HepG2 (cell line): Measurements from ENCODE around the gene SLIT1. TPM values are rescaled to one million over a fixed set of nuclear protein-coding genes. Genes with fewer than 3 reads are reported as not detected.

ENCODE experiments used
- ATAC-seq: fragments of 200-7000 bp; cut with Tn5 transposase; 3 replicates; pipeline ENCODE4 v1.9.1; 2020; ENCODE audit warnings: mild to moderate bottlenecking, moderate library complexity
- BruUV-seq: library from RNA; stranded (reverse); fragments of 400-500 nt; replicated peaks from 2 replicates; lab custom pipeline; 2021; lab: Mats Ljungman, UMichigan
- CTCF ChIA-PET: fragments of 300-600 bp; formaldehyde crosslinking; extraction: SDS; loops from one replicate; lab custom pipeline; 2021; ENCODE audit warnings: low total read pairs, inconsistent platforms, low intra/inter-chr PET ratio; lab: Yijun Ruan, JAX
- POLR2A ChIA-PET: fragments of 350-600 bp; sonication (Branson Sonifier 250); formaldehyde crosslinking; loops from one replicate; lab custom pipeline; 2020; ENCODE audit warnings: antibody characterized with exemption, inconsistent platforms; lab: Yijun Ruan, JAX
- DNase-seq: peaks from one replicate; pipeline ENCODE4 v3.0.0-alpha.2; 2015; ENCODE audit warnings: low spot score
- FAIRE-seq: peaks from 3 replicates; lab custom pipeline; 2011; peaks lifted over from hg19 to GRCh38; lab: Jason Lieb, UNC
- H2AFZ ChIP-seq: one replicate; pipeline ENCODE4 v1.6.1; 2011; ENCODE audit warnings: low read length, inconsistent platforms
- H3K27ac ChIP-seq: fragments of 300-600 bp; 3 replicates; pipeline ENCODE4 v1.8.0; 2011; ENCODE audit warnings: mixed run types, mild to moderate bottlenecking, mixed read lengths, low read length, inconsistent platforms; ENCODE audit not compliant: insufficient read depth; ENCODE audit errors: extremely low read length
- H3K27me3 ChIP-seq, 2 experiments: fragments of 200-600 bp in 1 of 2; 2 replicates in 1 of 2; 3 replicates in 1 of 2; pipeline versions ENCODE4 v1.6.0 to v1.8.0; 2011; ENCODE audit warnings: low read length in 2 of 2, mild to moderate bottlenecking in 2 of 2, moderate library complexity in 2 of 2, inconsistent platforms in 1 of 2; ENCODE audit not compliant: insufficient read depth in 2 of 2, control insufficient read depth in 1 of 2
- H3K36me3 ChIP-seq, 2 experiments: fragments of 200-600 bp in 1 of 2; replicated peaks in 1 of 2; 2 replicates in 1 of 2; 3 replicates in 1 of 2; pipeline versions ENCODE4 v1.5.1 to v1.8.0; 2011; ENCODE audit warnings: low read length in 2 of 2, inconsistent platforms in 1 of 2; ENCODE audit not compliant: insufficient read depth in 2 of 2, control insufficient read depth in 1 of 2
- H3K4me1 ChIP-seq: 2 replicates; pipeline ENCODE4 v1.5.1; 2012; ENCODE audit warnings: low read length, inconsistent platforms; ENCODE audit not compliant: insufficient read depth
- H3K4me2 ChIP-seq: 2 replicates; pipeline ENCODE4 v1.6.0; 2011; ENCODE audit warnings: low read depth, low read length, inconsistent platforms
- H3K4me3 ChIP-seq, 3 experiments: fragments of 200-600 bp in 1 of 3; sonication (generic), shearing (Covaris generic) in 1 of 3; replicated peaks in 1 of 3; 2 replicates each; pipeline ENCODE4 v1.5.1; 2011 to 2016; ENCODE audit warnings: low read length in 3 of 3, inconsistent platforms in 2 of 3, low read depth in 2 of 3, mild to moderate bottlenecking in 2 of 3, control low read depth in 1 of 3, mixed read lengths in 1 of 3; ENCODE audit not compliant: insufficient read depth in 1 of 3
- H3K79me2 ChIP-seq: one replicate; pipeline ENCODE4 v1.6.1; 2011; ENCODE audit warnings: low read length, inconsistent platforms; ENCODE audit not compliant: insufficient read depth
- H3K9ac ChIP-seq: 2 replicates; pipeline ENCODE4 v1.6.0; 2011; ENCODE audit warnings: mild to moderate bottlenecking, low read depth, low read length, inconsistent platforms; ENCODE audit not compliant: insufficient read depth
- H3K9me3 ChIP-seq: 2 replicates; pipeline ENCODE4 v1.5.1; 2012; ENCODE audit warnings: mild to moderate bottlenecking, low read length
- H4K20me1 ChIP-seq: 2 replicates; pipeline ENCODE4 v1.6.0; 2011; ENCODE audit warnings: inconsistent platforms, mild to moderate bottlenecking, low read length, moderate library complexity; ENCODE audit not compliant: insufficient read depth
- JDP2 ChIP-seq: sonication (generic); formaldehyde crosslinking; IDR thresholded peaks from 2 replicates; pipeline ENCODE4 v1.8.1; 2022; ENCODE audit warnings: missing genetic modification reagents, borderline replicate concordance
- POGZ ChIP-seq: sonication (generic); formaldehyde crosslinking; IDR thresholded peaks from 2 replicates; pipeline ENCODE4 v1.4.0; 2020; ENCODE audit warnings: mild to moderate bottlenecking, missing genetic modification reagents
- SAP130 ChIP-seq: IDR thresholded peaks from 2 replicates; pipeline ENCODE4 v1.6.1; 2016; ENCODE audit warnings: low read depth
- WGBS: methylation state at CpG from one replicate; pipeline ENCODE4 v1.1.6; 2017; ENCODE audit warnings: low lambda C conversion rate; 5-methylcytosine and 5-hydroxymethylcytosine counted together
- in situ Hi-C: cut with HindIII; loops from 2 replicates; pipeline ENCODE4 v1.10.0; 2017; ENCODE audit warnings: low pct_unique_long_range_greater_than_20kb; ENCODE audit not compliant: extremely low pct_ligation_motif_present
- intact Hi-C: fragments of 100-400 bp; cut with micrococcal nuclease; formaldehyde crosslinking; loops from one replicate; pipeline ENCODE4 v1.10.0; 2022; ENCODE audit not compliant: unreplicated experiment
- polyA plus RNA-seq, 8 experiments: library from polyadenylated mRNA; depleted of rRNA in 3 of 8; stranded (reverse) in 7 of 8; unstranded in 1 of 8; fragments of >200 nt; fragmentation: Illumina TruSeq in 4 of 8; extraction: Trizol in 4 of 8; gene quantifications; 2 replicates each; pipeline versions ENCODE4 v1.2.1 to v1.2.3, GENCODE V29; 2011 to 2016; ENCODE audit warnings: low read depth in 4 of 8, missing spikeins in 1 of 8, mixed read lengths in 1 of 8; ENCODE audit not compliant: insufficient read depth in 1 of 8
- total RNA-seq, 5 experiments: library from RNA; depleted of rRNA; stranded (reverse); fragments of >200 nt; fragmentation: Illumina TruSeq; extraction: Trizol; gene quantifications; 2 replicates each; pipeline ENCODE4 v1.2.3, GENCODE V29; 2016; ENCODE audit warnings: low read depth in 1 of 5

Gene SLIT1
- total and polyA plus RNA-seq, 2 of the 13 experiments (the other 11 are each of a cell fraction or from before 2014, with no cell fraction given), result 0.09 to 0.33 TPM

GRCh38 chr10:97195706-97196222, 10.0 kb upstream of the SLIT1 start:
- H3K4me2 ChIP-seq, result peak overlapping the region; percentile 81
- no peak for FAIRE-seq
- no TSS peak for BruUV-seq
- peaks cover 10% of the 10 kb centered on the region for H3K4me1 ChIP-seq
- intact Hi-C loops, result loop anchor here (5.0 kb wide), 1 partner anchor 113 kb away; no protein-coding TSS in a partner anchor
- H4K20me1 ChIP-seq, result no peaks in the 10 kb centered on the region
- no peak for DNase-seq
- no peaks in the 10 kb centered on the region for H3K36me3 ChIP-seq
- no peak overlapping the region for H3K27ac ChIP-seq
- TF ChIP-seq POGZ (CRISPR knock-in tag), result 0 out of 2 replicates have a peak, but pooled peaks have one; percentile 3
- no peak for TF ChIP-seq SAP130
- WGBS, result 33% methylated on average over 3 of the region's 11 CpGs
- no peaks in the 10 kb centered on the region for H3K79me2 ChIP-seq
- ChIA-PET CTCF (interaction anchor here (0.7 to 2.6 kb wide), 5 partner anchors 14 to 123 kb away, joined by 3 to 19 read pairs (median 3); no protein-coding TSS in a partner anchor), POLR2A (interaction anchor here (1.1 kb wide), 1 partner anchor 39 kb away, joined by 3 read pairs; no protein-coding TSS in a partner anchor)
- H3K9me3 ChIP-seq, result no peaks in the 10 kb centered on the region
- H3K27me3 ChIP-seq, result peaks cover 2 to 32% of the 10 kb centered on the region in 2 experiments
- H3K4me3 ChIP-seq, result peak overlapping the region; percentile 50 to 72 (median 65)
- in situ Hi-C loops, result no loop called here
- no peak overlapping the region for H3K9ac ChIP-seq
- H2AFZ ChIP-seq, result no peak overlapping the region
- peak; percentile 44 for ATAC-seq

GRCh38 chr10:97192952-97193435, 7.2 kb upstream of the SLIT1 start:
- peaks cover 2 to 53% of the 10 kb centered on the region in 2 experiments for H3K27me3 ChIP-seq
- intact Hi-C loops, result no loop called here
- POLR2A ChIA-PET, result no interaction called here
- in situ Hi-C loops, result no loop called here
- H3K4me3 ChIP-seq, result no peak overlapping the region
- H3K9me3 ChIP-seq, result no peaks in the 10 kb centered on the region
- H3K9ac ChIP-seq, result no peak overlapping the region
- BruUV-seq, result no TSS peak
- no peaks in the 10 kb centered on the region for H4K20me1 ChIP-seq
- H3K4me1 ChIP-seq, result peaks cover 18% of the 10 kb centered on the region
- no peak for TF ChIP-seq JDP2 (CRISPR knock-in tag)
- H2AFZ ChIP-seq, result no peak overlapping the region
- FAIRE-seq (no peak), ATAC-seq (no peak), DNase-seq (no peak)
- 59% methylated on average over 5 of the region's 5 CpGs for WGBS
- CTCF ChIA-PET, result no interaction called here
- H3K36me3 ChIP-seq, result no peaks in the 10 kb centered on the region
- H3K4me2 ChIP-seq, result no peak overlapping the region
- H3K79me2 ChIP-seq, result no peaks in the 10 kb centered on the region
- no peak overlapping the region for H3K27ac ChIP-seq
